ENCODE results near the gene DPP4.
"Not testable (repeated sequence)": the region's sequence is repeated elsewhere in the genome, so short reads cannot be mapped to it uniquely, and the experiment has no call there.

DPP4 gene

DNA sequence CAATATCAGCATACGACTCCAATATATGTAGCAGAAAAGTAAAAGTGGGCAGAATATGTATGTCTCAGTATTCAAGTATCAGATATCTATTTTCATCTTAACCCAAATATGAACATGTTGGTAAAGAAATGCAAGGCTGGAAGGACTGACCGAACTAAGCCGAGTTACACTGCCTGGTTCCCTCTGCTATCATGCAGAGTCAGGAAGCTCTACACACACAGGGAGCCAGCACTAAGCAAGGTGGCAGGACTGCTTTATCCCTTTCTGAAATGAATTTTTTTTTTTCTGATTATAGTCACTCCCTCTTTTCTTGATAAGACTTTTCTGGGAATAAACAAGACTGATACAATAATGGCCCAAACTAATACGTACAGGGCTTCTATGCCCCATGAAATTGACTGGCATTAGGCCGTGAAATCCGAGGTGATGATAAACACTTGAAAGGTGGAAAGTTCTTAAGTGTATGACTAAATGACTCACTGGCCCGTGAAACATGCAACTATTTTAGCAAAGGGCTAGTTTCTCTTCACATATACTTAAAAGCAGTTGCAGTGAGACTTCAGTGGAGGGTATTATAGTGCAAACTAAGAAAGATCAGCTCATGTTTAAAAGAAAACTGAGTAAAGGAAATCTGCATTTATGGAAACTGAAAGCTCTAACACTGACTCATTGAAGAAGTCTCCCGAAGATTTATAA lies 14.9 kb downstream of the DPP4 start:
- DNase-seq (ENCODE audit: extremely low read depth in 1 of 2, low read depth in 1 of 2) = no peak

DNA sequence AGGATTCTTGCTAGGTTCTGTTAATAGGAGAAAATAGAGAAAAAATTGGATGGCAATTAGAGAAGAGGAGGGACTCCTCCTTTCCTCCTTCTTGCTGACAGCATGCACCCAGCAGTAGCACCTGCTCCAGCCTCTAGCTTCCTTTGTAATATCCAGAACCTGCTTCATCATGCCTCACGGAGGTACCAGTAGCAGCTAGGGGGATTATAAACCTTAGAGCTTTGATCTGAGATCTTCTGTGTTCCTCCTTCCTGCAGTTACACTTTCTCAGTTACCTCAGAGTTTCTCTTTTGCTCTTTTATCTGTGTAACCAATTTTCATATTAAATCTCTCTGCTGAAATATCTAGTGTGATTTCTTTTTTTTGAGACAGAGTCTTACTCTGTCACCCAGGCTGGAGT lies 16.6 kb downstream of the DPP4 start:
- DNase-seq (ENCODE audit: extremely low read depth in 1 of 2, low read depth in 1 of 2) = no peak

DNA sequence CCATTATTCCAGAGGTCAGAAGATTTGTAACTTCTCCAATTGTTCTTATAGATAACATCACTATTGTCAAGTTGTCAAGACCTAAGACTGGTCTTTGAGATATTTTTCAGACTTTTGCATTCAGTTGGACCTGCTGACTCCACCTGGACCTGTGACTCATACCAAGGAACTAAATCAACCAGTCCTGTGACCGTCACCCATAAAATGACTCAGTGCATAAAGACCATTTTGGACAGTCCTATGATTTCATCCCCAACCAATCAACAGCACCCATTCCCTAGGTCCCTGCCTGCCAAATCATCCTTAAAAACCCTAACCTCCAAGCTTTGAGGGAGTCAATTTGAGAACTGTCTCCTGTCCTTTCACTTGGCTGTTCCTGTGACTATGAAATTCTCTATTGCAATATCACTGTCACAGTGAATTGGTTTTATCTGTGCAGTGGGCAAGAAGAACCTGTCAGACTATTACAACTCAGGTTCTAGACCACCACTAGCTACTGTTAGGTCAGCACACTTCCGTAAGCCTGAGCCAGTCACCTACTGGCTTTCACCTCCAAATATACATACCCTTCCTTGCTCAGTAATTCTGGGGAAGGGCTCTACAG lies 17.1 kb downstream of the DPP4 start:
- no peak for DNase-seq (ENCODE audit: extremely low read depth in 1 of 2, low read depth in 1 of 2)

DNA sequence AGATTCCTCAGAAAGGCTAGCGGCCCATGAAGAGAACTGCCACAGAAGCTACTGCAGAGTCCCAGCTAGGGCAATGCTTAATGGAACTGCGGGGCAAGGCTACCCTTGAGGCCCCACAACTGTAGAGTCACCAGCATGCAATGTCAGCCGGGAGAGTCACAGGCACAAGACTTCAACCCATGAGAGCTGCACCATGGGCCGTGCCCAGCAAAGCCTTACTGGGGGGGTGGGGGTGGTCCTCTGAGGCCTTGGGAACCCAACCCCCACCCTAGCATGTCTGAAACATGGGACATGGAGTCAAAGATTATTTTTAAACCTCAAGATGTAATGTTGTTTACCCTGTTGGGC lies 20.2 kb downstream of the DPP4 start:
- no peak for DNase-seq (ENCODE audit: extremely low read depth in 1 of 2, low read depth in 1 of 2)

DNA sequence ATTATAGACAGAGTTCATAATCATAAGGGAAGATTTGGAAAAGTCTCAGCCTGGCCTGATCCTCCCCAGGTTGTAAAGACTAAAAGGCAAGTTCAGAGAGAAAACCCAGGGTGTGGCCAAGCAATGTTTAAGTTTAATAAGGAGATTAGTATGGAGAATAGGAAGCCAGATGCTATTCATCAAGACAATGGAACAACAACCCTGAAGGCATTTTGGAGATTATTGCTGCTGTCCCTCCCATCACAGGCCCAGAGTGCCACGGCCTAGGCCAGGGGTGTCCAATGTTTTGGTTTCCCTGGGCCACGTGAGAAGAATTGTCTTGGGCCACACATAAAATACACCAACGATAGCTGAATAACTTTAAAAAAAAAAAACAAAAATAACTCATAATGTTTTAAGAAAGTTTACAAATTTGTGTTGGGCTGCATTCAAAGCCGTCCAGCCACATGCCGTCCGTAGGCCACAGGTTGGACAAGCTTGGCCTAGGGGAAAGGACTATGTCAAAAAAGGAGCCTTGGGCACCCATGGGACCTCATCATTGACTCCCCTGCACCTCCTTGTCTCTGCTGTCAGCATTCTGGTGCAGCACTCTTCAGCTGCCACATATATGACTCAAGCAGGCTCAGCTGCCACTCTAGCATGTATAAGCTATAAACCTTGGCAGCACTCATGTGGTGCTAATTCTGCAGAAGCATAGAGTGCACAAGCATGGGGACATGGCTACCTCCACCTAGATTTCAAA lies 20.8 kb downstream of the DPP4 start:
- DNase-seq (ENCODE audit: extremely low read depth in 1 of 2, low read depth in 1 of 2) = no peak

DNA sequence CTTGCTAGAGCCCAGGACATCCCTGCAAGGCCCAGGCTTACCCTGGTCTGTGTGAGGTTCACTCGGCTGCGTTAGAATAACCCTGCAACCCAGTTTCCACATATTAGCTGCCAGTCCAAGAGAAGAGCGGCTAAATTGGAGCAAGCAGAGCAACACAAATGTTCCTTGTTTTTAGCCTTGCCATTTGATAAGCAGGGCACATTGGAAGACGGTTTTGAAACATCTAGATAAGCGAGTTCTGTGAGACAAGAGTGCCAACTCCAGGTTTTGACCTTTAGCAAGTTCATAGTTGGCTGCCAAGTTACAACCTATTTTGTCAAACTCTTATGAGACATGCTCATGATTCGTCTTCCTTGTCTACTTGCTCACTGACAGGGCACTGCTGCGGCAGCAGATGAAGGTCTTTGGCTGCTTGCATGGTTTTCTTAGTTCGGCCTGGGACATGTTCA lies 23.5 kb downstream of the DPP4 start:
- DNase-seq (ENCODE audit: extremely low read depth in 1 of 2, low read depth in 1 of 2) = no peak

DNA sequence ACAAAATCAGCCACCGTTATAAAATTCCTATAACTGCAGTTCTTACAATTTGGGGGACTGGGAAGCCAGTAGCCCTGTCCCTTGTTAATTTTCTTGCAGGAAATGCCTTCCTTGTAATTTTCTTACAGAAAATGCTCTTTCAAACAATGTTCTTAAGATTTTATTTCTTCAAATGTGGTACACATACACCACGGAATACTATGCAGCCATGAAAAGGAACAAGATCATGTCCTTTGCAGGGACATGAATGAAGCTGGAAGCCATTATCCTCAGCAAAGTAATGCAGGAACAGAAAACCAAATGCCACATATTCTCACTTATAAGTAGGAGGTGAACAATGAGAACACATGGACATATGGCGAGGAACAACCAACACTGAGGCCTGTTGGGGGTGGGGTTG lies 24.9 kb downstream of the DPP4 start:
- not testable (repeated sequence) for DNase-seq (ENCODE audit: extremely low read depth in 1 of 2, low read depth in 1 of 2)

DNA sequence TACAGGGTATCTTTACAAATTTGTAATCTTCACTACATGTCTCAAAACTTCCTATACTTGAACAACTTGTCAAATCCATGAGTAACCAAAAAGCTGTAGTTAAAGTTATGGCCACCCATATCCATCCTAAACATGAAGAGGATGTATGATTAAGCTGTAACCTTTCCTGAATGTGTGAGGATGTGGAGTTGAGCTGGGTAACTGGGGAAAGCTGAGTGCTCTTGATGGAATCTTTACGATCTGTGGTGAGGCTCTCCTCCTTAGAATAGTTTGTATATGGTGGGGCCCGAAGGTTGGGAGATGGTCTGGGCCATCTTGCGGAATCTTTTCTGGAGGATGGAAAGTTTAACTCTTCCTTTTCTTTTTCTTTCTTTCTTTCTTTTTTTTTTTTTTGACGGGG lies 29.4 kb downstream of the DPP4 start:
- no peak for DNase-seq (ENCODE audit: extremely low read depth in 1 of 2, low read depth in 1 of 2)

DNA sequence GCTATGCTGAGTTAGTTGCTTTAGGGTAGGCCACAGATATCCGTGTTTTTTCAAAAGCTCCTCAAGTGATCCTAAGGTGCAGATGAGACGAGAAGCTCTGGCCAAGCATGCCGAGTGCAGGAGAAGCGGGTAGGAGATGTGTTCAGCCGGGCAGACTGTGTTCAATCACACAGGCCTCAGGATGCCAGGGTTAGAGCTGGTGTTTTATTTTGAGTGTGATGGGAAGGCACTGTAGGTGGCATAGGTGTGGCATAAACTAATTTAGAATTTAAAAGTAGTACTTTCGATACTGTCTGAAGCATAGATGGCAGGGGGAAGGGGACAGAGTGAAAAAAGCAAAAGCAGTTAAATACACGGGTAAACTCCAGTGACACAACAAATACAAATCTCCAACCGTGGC lies 30.9 kb downstream of the DPP4 start:
- DNase-seq (ENCODE audit: extremely low read depth in 1 of 2, low read depth in 1 of 2) = no peak

DNA sequence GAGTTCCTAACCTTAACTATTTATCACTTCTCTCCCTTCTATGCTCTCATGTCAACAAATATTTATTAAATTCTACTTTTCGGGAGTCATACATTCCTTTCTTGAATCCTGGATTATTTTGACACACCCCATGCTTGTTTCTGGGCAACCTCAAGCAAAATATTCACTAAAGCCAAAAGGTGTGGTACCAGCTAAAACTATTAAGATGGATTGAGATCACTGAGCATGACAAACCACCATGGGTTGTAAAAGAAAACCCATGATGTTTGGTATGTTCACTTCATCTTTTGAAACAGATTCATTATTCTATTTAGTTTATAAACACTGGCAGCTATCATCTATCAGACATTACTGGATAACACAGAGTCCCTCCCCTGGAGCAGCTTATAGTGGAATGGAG lies 32.5 kb downstream of the DPP4 start:
- no peak for DNase-seq (ENCODE audit: extremely low read depth in 1 of 2, low read depth in 1 of 2)

DNA sequence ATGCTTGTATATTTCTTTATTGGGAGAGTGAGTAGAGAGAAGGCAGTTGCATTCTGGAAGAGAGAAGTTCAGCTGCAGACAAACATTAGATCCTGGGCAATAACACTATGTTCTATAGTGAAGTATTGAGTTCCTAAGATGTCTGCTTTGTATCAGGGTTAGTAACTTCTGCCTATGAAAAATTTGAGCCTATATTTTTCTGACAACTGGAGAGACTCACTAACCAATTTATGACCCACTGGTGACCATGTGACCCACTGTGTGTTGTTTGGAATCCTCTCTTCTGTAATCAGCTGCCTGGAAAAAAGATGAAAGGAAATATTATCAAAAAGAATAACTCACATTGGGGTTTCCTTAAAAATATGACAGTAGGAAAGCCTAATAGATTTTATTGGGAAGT lies 35.3 kb downstream of the DPP4 start:
- no peak for DNase-seq (ENCODE audit: extremely low read depth in 1 of 2, low read depth in 1 of 2)

DNA sequence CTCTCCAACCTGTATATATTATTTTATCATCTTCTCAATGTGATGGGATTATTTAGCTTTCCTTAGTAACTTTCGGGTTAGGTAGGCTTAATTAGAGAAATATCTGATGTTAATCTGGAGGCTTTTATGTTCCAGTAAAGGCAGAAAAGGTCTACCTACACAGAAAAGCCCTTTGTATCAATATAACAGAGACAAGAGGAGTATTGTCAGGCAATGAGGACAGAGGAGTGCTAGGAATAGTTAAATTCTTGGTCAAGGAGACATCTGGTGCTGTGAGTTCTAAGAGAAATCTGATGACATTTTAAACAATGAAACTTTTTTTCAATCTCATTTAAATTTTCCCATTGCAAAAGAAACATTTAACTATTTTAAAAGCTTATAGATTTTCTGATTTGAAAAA lies 36.1 kb downstream of the DPP4 start:
- no peak for DNase-seq (ENCODE audit: extremely low read depth in 1 of 2, low read depth in 1 of 2)

DNA sequence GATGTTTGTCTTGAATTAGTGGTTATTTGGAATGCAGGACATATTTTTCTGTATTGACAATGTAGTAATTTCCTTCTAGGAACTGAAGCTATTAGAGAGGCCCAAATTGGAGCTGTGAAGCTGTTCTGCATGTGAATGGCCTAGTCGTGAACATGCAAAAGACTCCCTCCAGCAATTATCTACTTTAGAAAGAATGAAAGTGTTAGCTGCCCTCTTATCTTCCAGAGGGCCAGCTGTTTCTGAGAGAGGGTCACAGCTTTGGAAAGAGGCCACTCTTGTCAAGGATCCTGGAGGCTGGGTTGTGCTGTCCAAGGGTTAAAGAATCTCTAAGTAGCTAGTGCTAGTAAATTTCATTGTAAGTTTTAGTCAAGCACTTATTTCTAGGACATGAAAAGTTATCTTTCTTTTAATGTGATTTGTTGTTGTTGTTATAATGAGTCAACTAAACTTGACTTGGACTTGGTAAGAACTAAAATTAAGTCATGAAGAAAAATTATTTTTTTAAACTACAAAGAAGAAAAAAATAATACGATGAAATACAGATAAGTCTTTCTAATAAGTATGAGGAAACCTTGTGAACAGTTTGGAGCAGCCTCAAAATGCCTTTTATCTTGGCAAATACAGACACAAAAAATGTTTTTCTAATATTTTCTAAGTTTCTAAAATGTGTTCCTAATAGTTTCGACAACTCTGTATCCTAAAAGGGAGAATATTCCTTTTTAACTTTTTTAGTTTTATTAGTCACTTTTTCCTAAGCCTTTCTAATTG lies 36.8 kb downstream of the DPP4 start:
- DNase-seq (ENCODE audit: extremely low read depth in 1 of 2, low read depth in 1 of 2) = no peak

DNA sequence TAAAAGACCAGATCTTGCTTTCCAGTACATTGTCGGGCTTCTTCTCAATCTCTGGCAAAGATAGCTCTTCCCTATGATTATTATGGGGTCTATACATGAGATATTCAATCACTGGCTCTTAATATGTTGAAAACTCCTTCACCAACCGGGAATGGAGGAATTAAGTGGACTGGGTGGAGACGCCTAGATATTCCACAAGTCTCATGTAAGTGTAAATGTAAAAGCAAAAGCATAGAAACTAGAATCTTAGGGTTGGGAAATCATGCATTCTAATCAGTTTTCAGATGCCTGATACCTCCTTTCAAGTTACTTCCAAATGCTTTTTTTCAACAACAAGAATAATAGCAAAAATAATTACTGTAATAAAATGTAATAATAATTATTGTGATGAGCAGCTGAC lies 38.0 kb downstream of the DPP4 start:
- DNase-seq (ENCODE audit: extremely low read depth in 1 of 2, low read depth in 1 of 2) = no peak

DNA sequence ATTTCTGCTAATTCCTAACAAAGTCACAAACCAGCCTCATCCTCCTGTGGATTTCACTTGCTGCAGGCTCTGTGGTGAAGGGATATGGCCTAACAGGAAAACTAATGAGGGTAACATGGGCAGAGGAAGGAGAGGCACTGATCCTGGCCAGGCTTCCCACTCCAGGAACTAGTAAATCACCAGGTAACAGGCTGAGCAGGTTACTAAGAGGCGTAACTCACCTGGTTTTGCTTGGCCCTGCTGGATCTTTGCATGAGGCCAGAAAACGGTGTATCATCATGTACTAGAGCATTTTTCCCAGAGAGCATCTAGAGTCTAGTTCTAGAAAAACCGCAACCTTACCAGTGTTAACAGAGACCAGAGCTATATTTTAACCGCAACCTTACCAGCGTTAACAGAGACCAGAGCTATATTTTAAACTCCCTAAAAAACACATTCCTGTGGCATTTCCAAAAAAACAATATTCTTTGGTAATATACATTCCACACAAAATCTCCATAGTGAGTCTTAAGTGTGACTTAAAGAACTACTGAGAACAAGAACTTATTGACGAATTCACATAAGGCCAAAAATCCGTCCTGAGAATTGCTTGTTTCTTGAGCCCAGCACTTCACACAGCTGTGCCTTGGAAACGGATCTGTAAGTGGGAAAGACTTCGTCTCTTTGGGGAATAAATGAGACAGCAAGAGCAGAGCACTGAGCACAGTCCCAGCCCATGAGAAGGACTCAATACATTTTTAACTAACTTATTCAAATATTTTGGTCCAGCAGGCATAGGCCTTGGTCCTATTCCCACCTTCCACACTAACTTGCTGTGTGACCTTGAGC lies 43.4 kb downstream of the DPP4 start:
- no peak for DNase-seq (ENCODE audit: extremely low read depth in 1 of 2, low read depth in 1 of 2)

DNA sequence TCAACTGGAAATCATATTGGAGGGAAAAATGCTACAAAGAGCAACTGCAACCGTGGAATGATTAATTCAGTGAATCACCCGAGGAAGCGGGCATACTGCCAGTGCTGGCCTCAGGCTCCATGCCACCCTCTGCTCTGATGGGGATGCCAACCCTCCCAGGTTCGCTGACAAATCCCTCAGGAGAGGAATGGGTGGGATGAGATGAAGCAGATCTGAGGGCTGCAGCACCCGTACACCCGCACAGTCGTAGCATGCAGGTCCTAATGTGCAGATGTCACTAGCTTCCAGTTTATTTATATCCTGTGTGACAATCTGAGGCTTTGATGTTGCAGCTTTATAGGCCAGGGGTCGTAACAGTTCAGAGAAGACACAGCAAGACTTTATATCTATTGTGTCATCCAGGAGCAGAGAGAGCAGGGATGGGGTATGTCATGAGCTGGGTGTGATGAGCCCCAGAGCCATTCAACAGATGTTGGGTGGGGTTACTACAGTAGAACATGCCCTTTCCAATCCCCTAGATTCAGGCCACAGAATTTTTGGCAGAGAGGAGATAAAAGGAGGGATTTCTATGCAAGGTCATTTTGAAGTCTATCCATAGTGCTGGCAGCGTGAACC lies 44.6 kb downstream of the DPP4 start:
- DNase-seq (ENCODE audit: extremely low read depth in 1 of 2, low read depth in 1 of 2) = no peak

DNA sequence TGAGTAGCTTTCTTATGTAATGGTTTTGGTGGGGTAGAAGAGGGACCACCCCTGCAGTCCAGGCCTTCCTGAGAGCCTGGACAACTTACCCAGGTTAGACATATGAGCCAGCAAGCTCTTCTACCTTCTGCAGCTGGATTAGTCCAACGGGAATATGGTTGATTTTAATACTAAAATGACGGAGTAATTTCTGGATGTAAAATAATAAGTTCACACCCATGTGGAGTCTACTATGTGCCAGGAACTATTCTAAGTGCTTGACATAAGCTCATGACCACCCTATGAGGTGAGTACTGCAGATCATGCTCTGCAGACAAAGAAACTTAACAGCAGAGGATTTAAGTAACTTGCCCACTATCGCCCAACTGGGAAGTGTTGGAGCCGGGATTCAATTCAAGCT lies 45.5 kb downstream of the DPP4 start:
- DNase-seq (ENCODE audit: extremely low read depth in 1 of 2, low read depth in 1 of 2) = no peak

DNA sequence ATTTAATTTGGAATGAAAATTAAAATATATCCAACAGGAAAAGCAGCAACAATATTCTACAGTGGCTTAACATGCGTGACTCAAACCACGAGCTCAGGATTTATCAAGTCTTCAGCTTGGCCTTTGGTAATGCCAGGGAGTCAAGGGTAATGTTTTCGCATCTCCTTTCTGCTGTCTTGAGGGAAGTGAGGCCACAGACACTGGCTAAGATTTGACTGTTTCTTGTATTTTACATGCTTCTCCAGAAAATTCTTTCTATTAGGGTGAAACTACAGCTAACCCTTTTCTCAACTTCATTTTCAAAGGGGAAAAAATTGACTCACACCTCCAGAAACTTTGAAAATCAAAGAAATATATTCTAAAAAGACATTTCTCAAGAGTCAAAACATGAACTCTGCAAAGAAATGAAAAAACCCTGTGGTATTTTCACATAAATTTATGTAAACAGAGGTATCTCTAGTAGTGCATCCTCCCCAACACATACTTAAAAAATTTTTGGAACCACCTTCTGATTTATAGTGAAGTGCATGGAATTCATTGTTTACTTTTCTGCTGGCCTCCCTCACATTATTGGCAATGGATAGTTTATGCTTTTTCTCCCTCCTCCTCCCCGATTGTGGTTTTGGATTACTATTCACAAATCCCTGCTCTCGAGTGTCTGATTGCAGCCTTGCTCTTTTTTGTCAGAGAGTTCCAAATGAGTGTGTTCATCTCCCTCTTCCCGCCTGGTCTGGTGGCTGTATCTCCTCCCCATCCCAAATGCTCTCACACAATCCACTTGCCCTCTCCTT lies 48.7 kb downstream of the DPP4 start:
- no peak for DNase-seq (ENCODE audit: extremely low read depth in 1 of 2, low read depth in 1 of 2)

DNA sequence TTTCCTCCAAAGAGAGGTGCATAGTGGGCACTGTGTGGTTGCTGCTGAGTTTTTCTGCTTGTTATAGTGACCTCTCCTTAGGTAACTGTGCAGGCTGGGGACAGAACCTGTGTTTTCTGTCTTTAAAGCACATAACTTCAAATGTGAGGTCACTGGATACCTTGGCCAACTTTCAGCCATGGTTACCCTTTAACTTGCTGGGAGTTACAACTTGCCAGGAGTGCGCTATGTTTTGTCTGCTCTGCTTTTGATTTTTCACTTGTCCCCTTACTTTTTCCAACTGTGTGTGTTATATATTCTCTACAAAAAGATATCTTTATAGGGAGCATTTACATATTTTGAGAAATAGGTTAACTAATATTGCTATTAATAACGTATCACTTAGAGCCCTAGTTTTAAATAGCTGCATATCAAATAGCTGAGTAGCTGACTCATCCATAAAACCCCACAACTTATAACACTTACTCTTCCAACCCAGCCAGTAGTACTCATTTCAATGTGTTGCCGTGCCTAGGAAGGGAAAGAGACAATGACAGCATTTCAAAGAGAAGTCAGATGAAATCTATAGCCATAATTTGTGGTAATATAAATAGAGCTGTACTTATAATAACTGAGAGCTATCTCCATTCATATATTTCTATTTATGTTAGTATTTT lies 51.6 kb downstream of the DPP4 start:
- no peak for DNase-seq (ENCODE audit: extremely low read depth in 1 of 2, low read depth in 1 of 2)

Measured in stimulated activated CD8-positive, alpha-beta memory T cell treated with anti-CD3 and anti-CD28 coated beads, Interleukin-7, amount 100 ng/mL, for 48 hours (primary cell).